Non-pigmented ciliary epithelial cell (primary cell): Measurements from ENCODE around the gene MYO7B.

Experiments
- DNase-seq: peaks from one replicate; pipeline ENCODE4 v3.0.0-alpha.2; 2010; ENCODE audit warnings: low read depth

MYO7B gene

GRCh38 chr2:127664065-127664894 lies 128.8 kb downstream of the MYO7B start:
- DNase-seq = no peak

GRCh38 chr2:127664895-127665225 lies 129.4 kb downstream of the MYO7B start:
- DNase-seq = no peak

- DNase-seq = no peak
These were observed 129.9 kb downstream of the MYO7B start for GRCh38 chr2:127665267-127665893.

- no peak for DNase-seq
These were observed 133.6 kb downstream of the MYO7B start for GRCh38 chr2:127669056-127669455.

- no peak for DNase-seq
These were observed 134.8 kb downstream of the MYO7B start for GRCh38 chr2:127670055-127670956.

- DNase-seq = no peak
These were observed 135.4 kb downstream of the MYO7B start for GRCh38 chr2:127670957-127671290.

GRCh38 chr2:127671557-127672302 lies 136.2 kb downstream of the MYO7B start:
- DNase-seq = no peak

- DNase-seq = no peak
These were observed 137.1 kb downstream of the MYO7B start for GRCh38 chr2:127672341-127673224.

- no peak for DNase-seq
These were observed 138.0 kb downstream of the MYO7B start for GRCh38 chr2:127673291-127674069.

GRCh38 chr2:127674241-127675209 lies 139.0 kb downstream of the MYO7B start:
- no peak for DNase-seq

- DNase-seq = no peak
These were observed 140.1 kb downstream of the MYO7B start, which contains the start of gene LIMS2 for GRCh38 chr2:127675331-127676261. TSS of gene LIMS2 (minus strand) at chr2:127675530. CDS start at chr2:127675024, 506 bp downstream.

- no peak for DNase-seq
These were observed 141.4 kb downstream of the MYO7B start for GRCh38 chr2:127676906-127677305.

GRCh38 chr2:127678531-127678930 lies 143.0 kb downstream of the MYO7B start:
- no peak for DNase-seq

- no peak for DNase-seq
These were observed 143.5 kb downstream of the MYO7B start for GRCh38 chr2:127678991-127679390.

- DNase-seq = no peak
These were observed 144.3 kb downstream of the MYO7B start for GRCh38 chr2:127679680-127680361.

- DNase-seq = no peak
These were observed 145.3 kb downstream of the MYO7B start for GRCh38 chr2:127680706-127681287.

GRCh38 chr2:127681288-127681804 lies 145.9 kb downstream of the MYO7B start:
- no peak for DNase-seq
